HG02852 (cell line): ENCODE measurements around the gene LRP1-AS.

ENCODE experiments used
- ATAC-seq: cut with Tn5 transposase; IDR thresholded peaks from one replicate; pipeline ENCODE4 v1.9.1; 2021; ENCODE audit warnings: mild to moderate bottlenecking, moderate library complexity; ENCODE audit not compliant: unreplicated experiment

LRP1-AS gene

DNA sequence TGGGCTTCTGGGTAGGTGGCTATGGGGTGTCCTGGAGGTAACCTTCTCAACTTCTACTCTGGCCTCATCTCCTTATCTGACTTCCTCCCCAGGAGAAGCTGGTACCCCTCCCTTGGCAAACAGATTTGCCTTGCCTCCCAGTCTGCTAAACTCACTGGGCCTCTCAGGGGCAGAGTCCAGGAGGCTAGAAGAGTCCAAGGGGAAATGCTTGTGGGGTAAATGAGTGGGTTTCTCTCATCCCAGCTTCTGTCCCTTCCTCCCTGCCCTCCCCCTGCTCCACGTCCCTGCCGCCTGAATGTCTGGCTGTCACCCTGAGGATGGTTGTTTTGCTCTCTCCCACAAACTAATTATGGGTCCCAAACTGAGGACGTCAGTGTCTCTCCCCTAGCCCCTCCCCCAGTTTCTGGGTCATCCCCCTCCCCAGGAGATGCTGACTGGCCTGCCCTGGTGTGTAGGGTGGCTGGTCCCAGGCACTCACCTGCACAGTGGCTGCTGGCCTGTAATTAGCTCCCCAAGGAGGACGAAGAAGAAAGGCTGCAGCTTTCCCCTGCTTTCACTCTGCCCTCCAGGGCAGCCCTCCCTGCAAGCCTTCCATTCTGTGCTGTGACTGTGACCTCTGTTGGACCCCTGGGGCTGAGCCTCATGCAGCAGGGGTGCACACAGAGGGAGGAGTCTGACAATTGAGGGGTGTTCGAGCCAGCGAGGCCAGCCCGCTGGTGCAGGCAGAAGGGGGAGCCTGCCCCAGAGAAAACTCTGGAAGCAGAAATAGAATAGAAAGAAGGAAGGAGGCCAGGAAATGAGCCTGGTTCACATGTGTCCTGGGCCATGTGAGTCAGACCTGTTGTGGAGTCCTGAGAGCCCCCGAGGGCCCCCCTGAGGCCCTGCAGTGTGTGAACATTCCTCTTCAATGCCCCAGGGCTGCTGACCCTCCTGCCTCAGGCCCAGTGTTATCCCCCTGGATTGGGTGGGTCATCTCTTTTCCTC lies at the start of gene LRP1-AS:
Gene LRP1-AS, minus strand, starts transcription at position 659 of the 984 bp plus-strand sequence.
- ATAC-seq = no peak

DNA sequence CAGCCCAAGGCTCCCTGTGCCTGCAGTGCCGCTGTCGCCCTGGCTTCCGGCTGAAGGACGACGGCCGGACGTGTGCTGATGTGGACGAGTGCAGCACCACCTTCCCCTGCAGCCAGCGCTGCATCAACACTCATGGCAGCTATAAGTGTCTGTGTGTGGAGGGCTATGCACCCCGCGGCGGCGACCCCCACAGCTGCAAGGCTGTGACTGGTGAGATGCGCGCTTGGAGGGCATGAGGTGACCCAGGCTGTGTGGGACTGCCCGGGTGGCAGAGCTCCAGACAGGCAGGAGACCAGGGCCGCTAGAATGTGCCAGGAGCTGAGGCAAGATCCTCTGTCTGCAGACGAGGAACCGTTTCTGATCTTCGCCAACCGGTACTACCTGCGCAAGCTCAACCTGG lies 49.5 kb upstream of the LRP1-AS start:
- no peak for ATAC-seq

DNA sequence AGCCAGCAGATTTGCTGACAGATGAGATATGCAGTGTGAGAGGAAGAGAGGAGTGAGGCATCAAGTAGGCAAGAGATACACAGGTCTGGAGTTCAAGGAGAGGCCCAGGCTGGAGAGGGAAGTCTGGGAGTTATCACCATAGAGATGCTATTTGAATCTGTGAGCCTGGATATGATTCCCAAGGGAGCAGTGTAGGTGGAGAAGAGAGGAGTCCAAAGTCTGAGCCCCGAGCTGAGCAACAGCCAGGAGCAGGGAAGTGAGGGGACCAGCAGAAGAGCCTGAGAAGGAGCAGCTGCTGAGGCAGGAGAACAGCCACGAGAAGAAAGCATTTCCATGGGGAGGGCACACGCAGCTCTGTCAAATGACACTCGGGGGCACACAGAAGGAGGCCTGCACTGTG lies 49.0 kb upstream of the LRP1-AS start:
- no peak for ATAC-seq

DNA sequence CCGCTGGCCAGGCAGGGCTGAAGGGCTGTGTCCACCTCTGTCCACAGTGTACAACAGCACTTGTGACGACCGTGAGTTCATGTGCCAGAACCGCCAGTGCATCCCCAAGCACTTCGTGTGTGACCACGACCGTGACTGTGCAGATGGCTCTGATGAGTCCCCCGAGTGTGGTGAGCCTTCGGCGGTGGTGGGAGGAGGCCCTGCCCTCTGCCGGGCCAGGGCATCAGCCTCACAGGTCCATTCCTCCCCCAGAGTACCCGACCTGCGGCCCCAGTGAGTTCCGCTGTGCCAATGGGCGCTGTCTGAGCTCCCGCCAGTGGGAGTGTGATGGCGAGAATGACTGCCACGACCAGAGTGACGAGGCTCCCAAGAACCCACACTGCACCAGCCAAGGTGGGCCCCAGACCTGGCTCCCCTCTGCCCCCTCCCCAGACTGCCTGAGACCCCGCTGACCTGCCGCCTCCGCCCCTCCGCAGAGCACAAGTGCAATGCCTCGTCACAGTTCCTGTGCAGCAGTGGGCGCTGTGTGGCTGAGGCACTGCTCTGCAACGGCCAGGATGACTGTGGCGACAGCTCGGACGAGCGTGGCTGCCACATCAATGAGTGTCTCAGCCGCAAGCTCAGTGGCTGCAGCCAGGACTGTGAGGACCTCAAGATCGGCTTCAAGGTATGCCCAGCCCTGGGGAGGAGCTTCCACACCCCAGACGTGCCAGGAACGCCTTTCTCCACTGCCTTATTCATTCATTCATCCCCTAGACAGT lies 48.4 kb upstream of the LRP1-AS start:
- ATAC-seq = no peak

DNA sequence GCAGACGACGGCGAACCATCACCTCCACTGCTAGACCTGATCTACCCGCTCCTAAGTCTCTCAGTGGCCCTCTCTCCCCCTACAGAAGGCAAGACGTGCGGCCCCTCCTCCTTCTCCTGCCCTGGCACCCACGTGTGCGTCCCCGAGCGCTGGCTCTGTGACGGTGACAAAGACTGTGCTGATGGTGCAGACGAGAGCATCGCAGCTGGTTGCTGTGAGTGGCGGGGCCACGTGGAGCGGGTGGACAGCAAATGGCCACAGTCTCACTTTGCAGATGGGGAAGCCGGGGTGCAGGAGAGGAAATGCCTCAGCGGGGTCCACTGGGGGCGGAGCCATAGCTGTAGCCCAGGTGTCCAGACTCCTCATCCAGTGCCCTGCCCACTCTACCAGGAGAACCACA lies 47.8 kb upstream of the LRP1-AS start:
- no peak for ATAC-seq

DNA sequence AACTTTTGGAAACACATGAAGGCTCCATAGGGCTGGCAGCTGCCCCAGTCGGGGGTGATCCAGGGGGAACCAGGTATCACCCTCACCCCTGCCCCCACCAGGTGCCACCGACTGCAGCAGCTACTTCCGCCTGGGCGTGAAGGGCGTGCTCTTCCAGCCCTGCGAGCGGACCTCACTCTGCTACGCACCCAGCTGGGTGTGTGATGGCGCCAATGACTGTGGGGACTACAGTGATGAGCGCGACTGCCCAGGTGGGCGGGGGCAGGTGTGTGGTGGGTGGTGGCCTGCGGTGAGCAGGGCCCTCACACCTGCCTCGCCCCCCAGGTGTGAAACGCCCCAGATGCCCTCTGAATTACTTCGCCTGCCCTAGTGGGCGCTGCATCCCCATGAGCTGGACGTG lies 46.8 kb upstream of the LRP1-AS start:
- no peak for ATAC-seq

DNA sequence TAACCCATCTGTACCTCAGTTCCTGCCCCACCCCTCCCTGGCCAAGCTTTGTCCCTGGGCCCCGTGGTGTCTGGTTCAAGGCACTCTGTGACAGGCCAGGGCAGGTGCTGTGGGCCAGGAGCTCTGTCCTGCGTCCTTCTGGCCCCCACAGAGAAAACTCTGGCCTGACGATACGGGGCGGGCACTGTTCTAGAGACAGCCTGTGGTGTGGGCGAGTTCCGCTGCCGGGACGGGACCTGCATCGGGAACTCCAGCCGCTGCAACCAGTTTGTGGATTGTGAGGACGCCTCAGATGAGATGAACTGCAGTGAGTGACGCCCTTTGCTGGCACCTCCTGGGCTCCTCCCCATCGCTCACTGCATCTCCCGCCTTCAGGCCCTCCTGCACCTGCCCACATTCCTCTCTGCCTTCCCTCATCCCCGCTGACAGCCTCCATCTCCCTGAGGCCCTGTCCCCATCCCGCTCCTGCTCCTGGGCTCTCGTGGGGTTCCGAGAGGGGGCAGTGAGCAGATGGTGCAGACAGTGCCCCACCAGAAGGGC lies 46.4 kb upstream of the LRP1-AS start:
- ATAC-seq = no peak

DNA sequence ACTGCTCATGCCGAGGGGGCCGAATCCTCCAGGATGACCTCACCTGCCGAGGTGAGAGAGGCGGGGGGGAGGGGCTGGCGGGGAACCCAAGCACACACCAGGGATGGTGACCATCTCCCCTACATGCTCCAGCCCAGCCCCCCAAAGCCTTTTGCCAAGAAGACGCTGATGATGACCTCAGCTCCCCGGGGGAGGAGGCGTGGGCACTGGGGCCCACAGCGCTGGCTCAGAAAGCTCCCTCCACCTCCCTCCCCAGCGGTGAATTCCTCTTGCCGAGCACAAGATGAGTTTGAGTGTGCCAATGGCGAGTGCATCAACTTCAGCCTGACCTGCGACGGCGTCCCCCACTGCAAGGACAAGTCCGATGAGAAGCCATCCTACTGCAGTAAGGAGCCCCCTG lies 45.5 kb upstream of the LRP1-AS start:
- no peak for ATAC-seq

DNA sequence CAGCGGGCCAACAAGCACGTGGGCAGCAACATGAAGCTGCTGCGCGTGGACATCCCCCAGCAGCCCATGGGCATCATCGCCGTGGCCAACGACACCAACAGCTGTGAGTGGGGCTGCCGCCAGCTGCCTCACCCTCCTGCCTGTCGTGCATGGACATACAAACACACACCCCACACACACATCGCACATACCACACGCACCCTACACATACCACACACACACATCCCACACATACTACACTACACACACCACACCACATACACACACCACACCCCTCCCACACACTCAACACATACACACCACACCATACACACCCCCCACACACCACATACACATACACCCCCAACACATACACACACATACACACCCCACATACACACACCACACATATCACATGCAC lies 44.0 kb upstream of the LRP1-AS start:
- ATAC-seq = no peak

DNA sequence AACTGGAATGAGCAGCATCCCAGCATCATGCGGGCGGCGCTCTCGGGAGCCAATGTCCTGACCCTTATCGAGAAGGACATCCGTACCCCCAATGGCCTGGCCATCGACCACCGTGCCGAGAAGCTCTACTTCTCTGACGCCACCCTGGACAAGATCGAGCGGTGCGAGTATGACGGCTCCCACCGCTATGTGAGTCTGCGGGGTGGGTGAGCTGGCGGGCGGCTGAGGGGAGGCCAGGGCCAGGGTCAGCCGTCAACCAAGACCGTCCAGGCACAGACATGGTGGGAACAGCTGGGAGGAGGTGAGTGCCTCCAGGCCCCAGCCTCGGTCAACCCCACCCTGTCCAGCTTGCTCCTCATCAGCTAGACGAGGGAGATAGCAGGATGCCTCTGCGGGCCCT lies 43.4 kb upstream of the LRP1-AS start:
- no peak for ATAC-seq

DNA sequence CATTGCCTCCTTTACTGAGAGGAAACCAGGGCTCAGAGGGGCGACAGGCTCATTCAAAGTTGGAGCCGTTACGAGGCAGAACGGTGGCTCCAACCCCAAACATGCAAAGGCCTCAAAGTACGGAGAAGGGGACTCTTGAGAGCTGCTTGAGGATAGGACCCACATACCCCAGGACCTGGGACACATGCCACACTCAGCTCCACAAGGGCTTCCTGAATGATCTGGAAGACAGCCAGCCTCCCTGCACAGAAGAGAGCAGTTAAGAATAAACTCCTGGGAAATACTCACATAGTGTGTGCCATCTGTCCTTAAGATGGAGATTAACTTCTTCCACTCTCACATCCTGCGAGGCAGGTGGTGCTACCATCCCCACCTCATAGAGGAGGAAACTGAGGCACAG lies 42.6 kb upstream of the LRP1-AS start:
- no peak for ATAC-seq

DNA sequence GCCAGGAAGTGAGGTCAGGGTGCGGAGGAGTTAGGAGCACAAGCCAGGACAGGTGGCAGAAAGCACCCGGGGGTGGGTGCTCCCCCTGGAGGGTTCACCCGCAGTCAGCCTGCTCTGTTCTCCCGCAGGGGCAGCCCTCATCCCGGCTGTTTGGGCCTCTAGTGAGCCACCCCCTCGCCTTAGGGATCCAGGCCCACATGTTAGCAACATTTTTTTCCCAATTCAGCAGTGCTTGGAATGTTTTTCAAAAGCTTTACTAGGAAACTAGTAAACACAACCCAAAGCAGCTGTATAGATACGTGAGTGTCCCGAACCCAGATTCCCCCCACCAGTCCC lies 40.6 kb upstream of the LRP1-AS start:
- no peak for ATAC-seq

DNA sequence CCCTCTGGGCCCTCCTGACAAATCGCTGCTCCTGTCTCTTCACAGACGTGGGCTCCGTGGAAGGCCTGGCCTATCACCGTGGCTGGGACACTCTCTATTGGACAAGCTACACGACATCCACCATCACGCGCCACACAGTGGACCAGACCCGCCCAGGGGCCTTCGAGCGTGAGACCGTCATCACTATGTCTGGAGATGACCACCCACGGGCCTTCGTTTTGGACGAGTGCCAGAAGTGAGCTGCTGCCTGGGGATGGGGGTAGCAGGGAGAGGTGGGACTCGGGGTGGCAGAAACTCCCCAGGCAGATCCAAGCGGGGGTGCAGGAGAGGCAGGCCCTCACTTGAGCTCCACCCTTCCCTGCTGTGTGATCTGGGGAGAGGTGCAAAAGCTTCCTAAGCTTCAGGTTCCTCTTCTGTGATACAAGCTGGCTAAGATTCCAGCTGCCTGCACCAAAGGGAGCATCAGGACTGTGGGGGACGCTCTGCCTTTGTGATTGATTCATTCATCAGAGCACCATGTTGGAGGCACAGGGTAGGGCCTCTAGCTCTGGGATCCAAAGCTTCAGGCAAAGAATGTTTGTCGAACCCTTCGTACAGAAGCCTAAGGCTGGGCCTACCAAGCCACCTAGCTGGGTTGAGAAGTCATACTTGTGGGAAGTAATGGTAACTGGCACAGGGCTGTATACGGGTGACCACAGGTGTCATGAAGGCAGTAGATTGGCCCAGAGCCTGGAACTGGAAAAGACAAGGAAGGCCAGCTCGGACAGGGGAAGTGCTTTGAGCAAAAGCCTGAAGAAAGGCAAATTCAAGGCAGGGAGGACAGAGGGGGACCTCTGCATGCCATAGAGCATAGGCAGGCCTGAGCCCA lies 40.0 kb upstream of the LRP1-AS start:
- ATAC-seq = no peak

DNA sequence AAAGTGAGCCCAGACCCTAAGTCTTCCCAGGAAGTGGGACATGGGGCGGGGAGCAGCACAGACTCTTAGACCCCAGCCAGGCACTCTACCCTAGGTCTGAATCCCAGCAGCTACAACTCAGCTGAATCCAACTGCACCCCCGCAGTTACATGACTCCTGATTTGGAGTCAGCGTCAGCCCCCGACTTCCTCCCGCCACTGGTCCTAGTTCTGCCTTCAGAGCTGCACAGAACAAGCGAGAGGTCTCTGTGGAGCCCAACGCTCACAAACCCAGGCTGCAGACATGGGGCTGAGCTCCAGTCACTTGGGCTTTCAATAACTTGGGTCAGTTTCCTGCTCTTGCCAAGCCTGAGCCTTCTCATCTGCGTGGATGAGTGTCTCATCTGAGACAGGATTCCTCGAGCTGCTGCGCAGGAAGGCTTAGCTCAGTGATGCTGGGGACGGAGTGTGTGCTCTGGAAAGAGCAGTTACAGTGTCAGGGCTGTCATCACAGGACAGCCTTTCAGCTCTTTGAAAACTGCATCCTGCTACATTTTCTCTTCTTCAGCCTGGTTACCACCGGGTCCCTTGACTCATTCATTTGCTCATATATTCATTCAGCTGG lies 38.6 kb upstream of the LRP1-AS start:
- ATAC-seq = no peak

DNA sequence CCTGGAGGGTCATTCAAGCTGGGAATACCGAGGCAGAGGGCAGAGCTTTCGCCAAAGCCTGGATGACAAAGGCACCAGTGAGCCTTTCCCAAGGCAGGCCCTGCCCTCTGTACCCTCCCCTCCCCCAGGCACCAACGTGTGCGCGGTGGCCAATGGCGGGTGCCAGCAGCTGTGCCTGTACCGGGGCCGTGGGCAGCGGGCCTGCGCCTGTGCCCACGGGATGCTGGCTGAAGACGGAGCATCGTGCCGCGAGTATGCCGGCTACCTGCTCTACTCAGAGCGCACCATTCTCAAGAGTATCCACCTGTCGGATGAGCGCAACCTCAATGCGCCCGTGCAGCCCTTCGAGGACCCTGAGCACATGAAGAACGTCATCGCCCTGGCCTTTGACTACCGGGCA lies 38.0 kb upstream of the LRP1-AS start:
- ATAC-seq = no peak

DNA sequence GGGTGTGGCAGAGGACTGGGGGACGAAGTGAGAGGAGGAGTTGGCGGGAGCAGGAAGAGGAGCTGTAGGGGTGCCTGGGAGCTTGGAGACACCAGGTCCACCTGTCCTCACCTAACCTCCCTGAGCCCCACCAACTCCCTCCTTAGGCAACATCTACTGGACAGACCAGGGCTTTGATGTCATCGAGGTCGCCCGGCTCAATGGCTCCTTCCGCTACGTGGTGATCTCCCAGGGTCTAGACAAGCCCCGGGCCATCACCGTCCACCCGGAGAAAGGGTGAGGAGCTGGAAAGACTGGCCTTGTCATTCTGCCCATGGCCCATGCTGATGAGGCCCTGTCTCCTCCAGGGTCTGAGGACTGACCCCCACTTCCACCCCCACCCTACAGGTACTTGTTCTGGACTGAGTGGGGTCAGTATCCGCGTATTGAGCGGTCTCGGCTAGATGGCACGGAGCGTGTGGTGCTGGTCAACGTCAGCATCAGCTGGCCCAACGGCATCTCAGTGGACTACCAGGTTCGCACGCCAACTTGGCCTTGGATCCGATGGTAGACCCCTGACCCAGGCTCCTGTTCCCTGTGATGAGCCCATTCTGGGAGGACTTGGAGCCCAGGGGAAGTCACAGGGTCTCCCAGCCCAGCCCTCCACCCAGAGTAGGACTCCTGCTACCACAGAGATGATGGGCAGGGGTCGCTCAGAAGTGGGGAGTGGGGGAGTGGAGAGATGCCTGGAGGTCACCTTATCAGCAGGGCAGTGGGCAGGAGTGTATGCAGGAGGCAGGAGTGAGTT lies 36.7 kb upstream of the LRP1-AS start:
- ATAC-seq = no peak

DNA sequence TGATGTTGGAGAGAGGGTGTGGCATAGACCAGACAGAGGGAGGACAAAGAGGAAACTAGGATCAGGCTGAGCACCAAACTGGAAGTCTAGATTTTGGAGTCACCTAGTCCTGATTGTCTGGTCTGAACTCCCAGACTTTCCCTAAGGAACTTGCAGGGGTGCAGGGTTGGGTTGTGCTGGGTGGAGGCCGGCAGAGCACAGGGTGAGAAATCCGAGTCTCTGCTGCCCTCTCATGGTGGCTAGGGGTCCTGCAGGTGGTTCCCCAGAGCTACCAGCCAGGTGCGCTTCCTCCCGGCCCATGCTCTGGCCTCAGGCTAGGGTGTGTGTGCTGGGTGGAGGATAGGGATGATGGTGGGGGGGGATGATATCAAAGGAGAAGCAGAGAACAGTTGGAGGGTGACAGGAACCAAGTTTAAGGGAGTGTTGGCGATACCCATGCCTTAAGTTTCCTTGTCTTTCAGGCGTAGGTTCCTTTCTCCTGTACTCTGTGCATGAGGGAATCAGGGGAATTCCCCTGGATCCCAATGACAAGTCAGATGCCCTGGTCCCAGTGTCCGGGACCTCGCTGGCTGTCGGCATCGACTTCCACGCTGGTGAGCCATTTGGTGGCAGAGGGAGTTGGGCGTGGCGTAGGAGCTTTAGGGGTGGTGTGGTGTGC lies 35.6 kb upstream of the LRP1-AS start:
- peak; percentile 91 for ATAC-seq

DNA sequence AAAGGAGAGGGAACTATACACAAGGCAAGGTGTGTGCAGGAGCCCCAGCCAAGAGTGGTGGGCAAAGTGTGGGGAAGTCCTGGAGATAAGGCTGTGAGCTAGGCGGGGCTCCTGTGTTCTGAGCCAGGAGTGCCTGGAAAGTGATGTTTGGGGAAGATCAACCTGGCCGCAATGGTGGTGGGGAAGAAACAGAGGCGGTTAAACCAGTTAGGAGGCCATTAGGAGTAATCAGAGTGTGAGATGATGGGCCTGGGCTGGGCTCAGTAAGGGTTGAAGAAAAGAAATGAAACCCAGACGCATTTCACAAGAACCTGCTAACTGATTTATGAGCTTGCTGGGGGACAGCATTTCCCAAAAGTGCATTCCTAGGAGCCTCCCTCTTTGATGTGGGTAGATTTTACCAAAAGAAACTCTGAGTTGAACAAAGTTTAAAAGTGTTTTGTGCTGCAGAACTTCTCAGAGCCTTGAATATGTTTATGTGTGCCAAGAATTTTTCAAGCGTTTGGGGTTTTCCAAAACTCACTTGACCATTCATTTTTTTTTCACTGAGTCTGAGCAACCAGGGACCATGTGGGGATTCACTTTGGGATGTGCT lies 34.2 kb upstream of the LRP1-AS start:
- ATAC-seq = no peak

DNA sequence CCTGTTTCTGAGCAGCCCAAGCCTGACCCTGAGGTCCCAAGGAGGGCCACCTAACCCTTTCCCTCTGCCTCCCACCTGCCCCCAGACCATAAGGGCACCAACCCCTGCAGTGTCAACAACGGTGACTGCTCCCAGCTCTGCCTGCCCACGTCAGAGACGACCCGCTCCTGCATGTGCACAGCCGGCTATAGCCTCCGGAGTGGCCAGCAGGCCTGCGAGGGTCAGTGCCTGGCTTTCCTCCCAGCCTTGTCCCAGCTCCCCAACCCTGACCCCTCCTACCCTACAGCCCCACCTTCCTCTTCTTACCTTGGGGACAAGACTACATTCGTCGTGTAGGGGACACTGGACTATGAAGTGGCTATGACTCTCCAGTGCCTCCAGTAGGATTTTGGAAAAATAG lies 33.7 kb upstream of the LRP1-AS start:
- ATAC-seq = no peak
